IPS-NIHi7 (cell line): ENCODE results near the gene NDFIP1.

Source experiments
- DNase-seq: peaks from one replicate; pipeline ENCODE4 v3.0.0; 2012; ENCODE audit warnings: mixed read lengths; ENCODE audit errors: extremely low spot score

The NDFIP1 gene

DNA sequence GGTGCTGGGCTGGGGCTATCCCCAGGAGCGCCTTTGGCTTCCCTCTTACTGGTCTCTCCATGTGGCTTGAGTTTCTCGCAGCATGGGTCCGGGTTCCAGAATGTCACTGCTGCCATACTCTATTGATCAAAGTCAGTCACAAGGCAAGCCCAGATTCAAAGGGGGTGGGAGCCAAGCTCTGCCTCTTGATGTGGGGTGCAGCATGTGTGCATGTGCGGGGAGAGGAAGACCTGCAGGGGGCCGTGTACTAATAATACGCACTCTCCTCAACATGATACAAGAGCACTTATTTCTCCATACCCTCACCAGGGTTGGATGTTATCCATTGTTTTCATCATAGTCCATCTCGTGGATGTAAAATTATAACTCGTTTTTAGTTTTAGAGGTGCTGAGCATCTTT is 81.2 kb downstream of the NDFIP1 start:
- no peak for DNase-seq

DNA sequence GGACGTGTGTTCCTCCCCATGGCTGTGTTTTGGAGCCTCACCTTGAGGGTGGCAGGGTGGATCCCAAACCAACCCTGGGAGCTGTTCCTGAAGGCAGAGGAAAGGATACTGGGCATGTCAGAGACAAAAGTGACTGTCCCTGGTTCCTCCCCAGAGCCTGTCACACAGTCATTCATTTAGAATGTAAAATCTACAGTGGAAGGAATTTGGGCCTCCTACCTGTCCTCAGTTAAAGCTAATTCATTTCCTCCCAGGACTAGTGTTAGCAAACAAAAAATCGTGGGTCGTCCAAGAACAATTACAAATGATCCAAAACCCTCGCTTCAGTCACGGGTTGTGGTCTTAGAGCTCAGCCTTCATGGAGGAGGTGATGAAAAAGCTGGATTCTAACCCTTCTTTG is 83.2 kb downstream of the NDFIP1 start:
- no peak for DNase-seq

DNA sequence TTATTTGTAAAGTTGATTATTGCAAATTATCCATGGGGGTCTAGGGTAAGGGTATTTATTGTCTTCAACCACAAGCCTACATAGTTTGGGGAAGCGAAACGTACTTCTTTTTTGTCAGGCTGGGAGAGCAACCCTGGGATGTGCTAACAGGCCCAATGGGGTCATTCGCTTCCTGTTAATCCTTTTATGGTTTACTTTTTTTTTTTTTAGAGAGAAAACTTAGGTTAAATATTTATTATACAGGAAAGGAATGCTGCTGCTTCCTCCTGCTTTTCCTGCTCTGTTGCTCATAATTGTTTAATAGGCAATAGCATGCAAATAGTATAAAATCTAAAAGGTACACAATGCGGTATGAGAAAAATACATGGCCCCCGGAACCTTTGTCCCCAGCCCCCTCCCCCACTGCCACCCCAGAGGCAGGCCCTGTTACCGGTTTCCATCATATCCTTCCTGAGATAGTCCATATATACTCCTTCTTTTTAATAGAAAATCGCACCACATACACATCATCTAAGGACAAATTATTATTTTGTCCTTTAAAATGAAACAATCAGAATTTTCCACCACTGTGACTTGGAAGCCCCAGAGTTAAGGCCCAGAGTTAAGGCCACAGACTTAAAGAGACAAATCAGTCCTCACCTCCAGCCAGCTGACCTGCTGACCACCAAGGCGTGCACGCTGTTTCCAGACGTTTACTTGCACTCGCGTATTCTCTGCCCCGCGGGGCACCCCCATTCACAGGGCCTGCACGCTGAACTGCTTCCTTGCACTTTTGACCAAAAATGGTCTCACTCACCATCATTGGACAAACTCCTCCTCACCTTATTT is 83.9 kb downstream of the NDFIP1 start:
- DNase-seq, result no peak

DNA sequence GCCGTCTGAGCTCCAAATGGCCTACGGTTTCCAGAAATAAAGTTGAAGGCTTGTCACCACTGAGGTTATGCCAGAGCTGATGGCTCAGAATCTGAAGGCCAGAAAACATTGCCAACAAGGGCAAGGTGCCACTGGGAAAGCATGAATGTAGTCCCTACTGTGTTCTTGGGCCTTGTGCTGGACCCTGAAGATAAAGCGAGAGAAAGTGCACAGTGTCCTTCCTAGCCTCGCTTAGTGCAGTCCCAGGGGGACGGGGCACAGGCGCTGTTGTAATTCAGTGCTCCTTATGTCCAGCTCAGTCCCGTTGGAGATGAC is 84.5 kb downstream of the NDFIP1 start:
- DNase-seq, result no peak

DNA sequence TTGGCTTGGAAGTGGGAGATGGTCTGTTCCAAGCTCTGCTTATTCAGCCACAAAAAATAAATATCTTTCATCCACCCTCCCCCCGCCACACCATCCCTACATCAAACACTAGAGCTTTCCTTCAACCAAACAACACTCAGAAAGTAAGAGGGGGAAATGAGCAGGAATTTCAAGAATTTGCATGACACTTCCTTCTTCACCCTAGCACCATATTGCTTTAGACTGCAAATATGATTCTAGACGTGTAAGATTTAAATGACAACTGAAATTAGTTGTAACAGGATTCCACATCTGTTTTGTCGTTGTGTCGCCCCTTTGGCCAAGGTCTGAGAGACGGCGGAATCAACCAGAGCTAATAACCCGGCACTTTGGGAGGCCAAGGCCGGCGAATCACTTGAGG is 88.5 kb downstream of the NDFIP1 start:
- no peak for DNase-seq

DNA sequence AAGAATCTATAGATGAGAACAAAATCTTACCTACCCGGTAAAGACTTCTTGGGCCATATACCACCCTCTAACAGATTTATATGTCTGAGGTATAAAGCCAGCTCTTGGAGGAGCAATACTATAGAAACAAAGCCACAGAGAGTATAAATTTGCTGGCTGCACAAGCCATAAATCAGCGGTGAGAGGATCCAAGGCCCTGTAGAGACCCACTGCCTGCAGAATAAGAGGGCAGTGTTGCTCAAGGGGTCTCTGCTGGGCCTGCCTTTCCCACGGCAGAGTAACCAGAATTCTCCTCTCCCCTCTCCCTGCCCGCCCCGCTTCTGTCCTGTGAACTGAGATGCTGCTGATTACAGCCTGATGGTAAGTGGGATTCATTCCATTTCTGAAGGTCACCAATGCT is 89.2 kb downstream of the NDFIP1 start:
- DNase-seq, result no peak

DNA sequence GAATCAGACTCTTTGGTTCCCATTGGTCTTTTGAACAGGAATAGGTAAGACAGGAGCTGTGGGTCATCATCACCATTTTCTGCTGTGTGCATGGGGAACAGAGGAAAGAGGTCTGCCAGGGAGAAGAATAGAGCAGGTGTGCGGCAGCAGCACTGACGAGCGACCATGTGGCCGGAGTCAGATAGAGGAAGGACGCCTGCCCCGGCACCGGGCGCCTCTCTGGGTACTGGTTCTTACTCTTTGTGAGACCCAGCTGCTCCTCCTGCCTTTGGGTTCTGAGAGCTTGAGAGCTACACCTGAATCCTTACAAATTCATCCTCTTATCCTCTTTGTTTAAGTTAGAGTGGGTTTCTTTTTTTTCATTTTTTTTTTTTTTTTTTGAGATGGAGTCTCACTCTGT is 90.8 kb downstream of the NDFIP1 start:
- no peak for DNase-seq

DNA sequence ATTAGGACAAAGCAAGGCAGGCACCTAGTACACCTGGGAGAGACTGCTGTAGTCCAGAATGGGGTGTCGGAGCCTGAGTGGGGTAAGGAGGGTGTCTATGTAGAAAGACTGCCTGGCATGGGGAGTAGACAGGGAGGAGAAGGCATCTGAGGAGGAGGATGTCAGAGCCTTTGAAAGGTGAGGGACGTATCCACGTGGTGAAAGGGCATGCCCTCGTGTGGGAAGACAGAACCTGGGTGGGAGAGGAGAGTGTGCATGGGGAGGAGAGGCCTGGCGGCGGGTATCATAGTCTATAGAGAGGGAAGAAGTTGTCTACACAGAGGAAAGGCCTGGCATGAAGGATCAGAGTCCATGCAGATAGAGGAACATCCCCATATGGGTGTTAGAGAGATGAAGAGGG is 91.8 kb downstream of the NDFIP1 start:
- no peak for DNase-seq

DNA sequence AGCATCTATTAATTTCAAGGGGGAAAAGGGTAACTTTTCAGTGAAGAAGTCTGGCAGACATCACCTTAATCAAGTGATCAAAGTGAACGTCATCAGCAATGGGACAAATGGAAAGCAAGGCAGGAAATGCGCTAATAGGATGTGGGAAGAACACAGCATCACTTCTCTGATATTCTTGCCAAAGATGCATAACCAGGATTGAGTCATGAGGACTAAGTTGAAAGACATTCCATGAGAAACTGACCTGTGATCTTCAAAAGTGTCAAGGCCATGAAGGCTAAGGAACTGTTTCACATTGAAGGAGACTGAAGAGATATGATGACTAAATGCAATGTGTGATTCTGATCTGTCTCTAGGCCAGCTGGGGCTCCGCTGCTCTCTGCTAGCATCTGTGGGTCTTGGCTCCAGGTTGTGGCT is 92.9 kb downstream of the NDFIP1 start:
- DNase-seq, result no peak

DNA sequence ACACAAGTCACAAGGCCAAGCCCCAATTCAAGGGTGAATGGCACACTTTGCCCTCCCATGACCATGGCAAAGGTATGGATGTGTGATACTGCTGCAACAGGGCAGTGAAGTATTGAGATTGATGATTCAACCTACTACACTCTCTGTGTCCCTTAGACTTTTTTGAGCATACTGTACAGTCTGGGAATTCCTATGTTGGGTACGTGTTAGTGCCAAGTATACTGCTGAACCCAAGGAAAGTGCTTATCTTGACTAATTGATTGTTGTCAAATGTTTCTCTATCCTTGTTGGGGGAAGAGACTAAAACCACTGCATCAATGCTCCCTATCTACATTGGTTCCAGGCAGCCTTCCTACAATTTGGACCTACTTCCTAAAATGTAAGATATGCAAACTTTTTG is 93.7 kb downstream of the NDFIP1 start:
- DNase-seq, result no peak
